Fibroblast of skin of back (primary cell): ENCODE data around the gene IGSF6.
A peak's percentile ranks its signal among the peaks of the same experiment; 100 is the strongest.

Source experiments
- DNase-seq: peaks from one replicate; pipeline ENCODE4 v3.0.0-alpha.2; 2013

The IGSF6 gene

DNA sequence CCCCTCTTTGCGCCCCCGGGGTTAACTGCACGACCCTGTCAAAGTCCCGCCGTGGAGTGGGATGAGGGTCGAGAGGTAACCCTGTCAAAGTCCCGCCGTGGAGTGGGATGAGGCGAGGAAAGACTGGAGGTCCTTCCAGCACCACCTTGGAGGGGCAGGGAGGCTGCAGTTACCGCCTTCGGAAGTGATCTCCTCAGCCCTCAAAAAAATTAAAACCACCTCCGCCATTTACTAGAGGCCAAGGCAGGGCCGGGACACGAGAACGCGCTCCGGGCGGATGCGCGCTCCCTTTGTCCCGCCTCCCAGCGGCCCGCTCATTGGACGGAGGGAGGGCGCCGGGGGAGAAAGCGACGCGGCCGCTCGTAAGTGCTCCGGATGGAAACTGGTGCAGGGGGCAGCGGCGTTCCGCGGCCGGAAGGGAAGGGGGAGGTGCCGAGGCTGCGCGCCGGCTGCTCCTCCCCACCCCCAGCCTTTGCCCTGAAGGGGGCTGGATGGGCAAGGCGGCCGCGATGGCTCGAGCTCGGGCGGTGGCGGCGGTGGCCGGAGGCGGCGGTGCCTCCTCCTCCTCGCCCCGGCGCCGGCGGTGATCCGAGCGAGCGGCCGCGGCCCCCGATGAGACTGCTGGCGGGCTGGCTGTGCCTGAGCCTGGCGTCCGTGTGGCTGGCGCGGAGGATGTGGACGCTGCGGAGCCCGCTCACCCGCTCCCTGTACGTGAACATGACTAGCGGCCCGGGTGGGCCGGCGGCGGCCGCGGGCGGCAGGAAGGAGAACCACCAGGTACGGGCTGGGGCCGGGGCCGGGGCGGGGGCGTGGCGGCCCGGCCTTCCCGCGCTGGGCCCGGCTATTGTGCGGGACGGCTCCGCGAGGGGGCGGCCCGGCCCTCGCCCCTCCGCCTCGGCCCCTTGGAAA lies 53.0 kb downstream of the IGSF6 start, which contains the start of gene METTL9:
TSS of gene METTL9 (plus strand) at position 456 of the 909 bp plus-strand sequence. CDS start at position 613, 157 bp downstream.
- peak; percentile 95 for DNase-seq

- no peak for DNase-seq
Observed at GRCh38 chr16:21598701-21599121, 53.7 kb downstream of the IGSF6 start.

GRCh38 chr16:21598206-21598605 lies 54.2 kb downstream of the IGSF6 start:
- DNase-seq, result no peak

DNA sequence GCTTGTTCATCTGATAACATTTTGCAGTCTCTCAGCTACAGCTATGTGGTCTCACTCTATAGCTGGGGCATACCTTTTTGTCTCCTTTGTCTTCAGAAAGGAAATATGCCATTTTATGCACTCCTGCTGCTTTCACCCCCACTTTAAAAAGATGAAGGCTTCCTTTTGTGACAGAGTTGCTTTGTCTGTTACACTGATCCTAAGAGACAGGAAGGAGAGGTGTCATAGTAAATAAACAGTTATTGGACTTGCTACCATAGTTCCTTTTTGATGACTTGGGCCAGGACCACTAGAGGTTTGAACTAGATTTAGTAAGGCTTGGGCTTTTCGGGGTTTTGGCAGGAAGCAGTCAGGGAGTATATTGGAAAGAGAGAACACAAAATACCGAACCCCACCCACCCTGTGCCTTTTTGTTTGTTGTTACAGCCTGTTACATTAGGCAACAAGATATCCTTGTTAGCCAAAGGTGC lies 54.8 kb downstream of the IGSF6 start:
- DNase-seq, result no peak

DNA sequence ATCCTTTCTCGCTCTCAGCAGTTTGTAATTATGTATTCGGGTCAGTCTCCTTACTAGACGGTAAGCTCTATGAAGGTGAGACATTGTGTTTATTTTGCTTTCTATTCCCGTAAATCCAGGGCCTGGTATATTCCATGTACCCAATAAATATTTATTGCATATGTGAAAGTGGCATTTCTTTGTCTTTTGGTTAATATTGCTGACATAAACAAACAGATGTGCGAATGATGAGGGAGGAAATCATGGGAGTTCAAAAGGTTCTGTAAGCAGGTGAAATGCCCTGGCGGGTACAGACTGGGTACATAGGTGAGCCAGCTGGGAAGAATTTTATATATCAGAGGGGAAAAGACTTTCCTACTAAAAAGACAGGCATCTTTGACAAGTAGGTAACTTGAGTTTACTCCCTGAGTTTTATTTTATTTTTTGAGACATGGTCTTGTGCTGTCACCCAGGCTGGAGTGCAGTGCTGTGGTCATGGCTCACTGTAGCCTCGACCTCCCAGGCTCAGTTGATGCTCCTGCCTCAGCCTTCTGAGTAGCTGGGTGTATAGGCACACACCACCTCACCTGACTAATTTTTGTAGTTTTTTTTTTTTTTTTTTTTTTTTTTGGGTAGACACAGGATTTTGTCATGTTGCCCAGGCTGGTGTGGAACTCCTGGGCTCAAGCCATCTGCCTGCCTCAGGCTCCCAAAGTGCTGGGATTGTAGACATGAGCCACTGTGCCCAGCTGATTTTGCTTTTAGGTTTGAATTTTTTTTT lies 58.7 kb downstream of the IGSF6 start:
- no peak for DNase-seq

- DNase-seq, result no peak
Observed at GRCh38 chr16:21592191-21592590, 60.2 kb downstream of the IGSF6 start.

DNA sequence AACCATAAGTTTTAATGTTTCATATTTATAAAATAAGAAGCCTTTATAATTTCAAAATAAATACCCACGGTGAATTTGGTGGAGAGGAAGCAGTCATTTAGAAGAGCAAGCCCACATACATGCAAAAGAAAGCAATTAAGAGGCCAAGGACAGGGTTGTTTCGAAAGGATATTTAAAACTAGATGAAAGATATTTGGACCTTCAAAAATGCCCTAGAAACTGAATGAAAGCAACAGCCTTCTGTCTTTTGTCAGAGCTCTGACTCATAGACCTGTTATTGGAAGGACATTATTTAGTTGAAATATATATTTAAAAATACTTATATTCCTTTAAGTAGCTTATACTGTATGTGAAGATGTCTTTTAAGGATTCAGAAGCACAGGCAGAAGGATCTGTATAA lies 61.6 kb downstream of the IGSF6 start:
- no peak for DNase-seq

GRCh38 chr16:21590287-21590686 lies 62.1 kb downstream of the IGSF6 start:
- DNase-seq, result no peak

GRCh38 chr16:21589551-21589950 lies 62.9 kb downstream of the IGSF6 start:
- DNase-seq, result no peak
